ENCODE results near the gene SF3B4.
"Not testable (repeated sequence)": the region's sequence is repeated elsewhere in the genome, so short reads cannot be mapped to it uniquely, and the experiment has no call there.

Gene SF3B4

GRCh38 chr1:149940427-149940826 is 12.8 kb upstream of the SF3B4 start:
- TF ChIP-seq CTCF (IDR thresholded peaks at IDR 0.05; ENCODE audit: borderline replicate concordance, insufficient read depth, low read depth, low read length): no peak
- H3K4me3 ChIP-seq (ENCODE audit: low read depth, low read length): no peak overlapping the region

- not testable (repeated sequence) for H3K4me3 ChIP-seq (ENCODE audit: low read depth, low read length)
Measured at GRCh38 chr1:149938668-149939003, 11.0 kb upstream of the SF3B4 start.

GRCh38 chr1:149937759-149938158 is 10.2 kb upstream of the SF3B4 start:
- H3K4me3 ChIP-seq (ENCODE audit: low read depth, low read length): no peak overlapping the region
- no peak for TF ChIP-seq CTCF (IDR thresholded peaks at IDR 0.05; ENCODE audit: borderline replicate concordance, insufficient read depth, low read depth, low read length)

- no peak for TF ChIP-seq CTCF (IDR thresholded peaks at IDR 0.05; ENCODE audit: borderline replicate concordance, insufficient read depth, low read depth, low read length)
- H3K4me3 ChIP-seq (ENCODE audit: low read depth, low read length): no peak overlapping the region
Measured at GRCh38 chr1:149936992-149937705, 9.5 kb upstream of the SF3B4 start.

- no peak within 1 kb of the TSS for H3K4me3 ChIP-seq (ENCODE audit: low read depth, low read length)
Measured at GRCh38 chr1:149936170-149936991, 8.8 kb upstream of the SF3B4 start, which contains the start of gene MTMR11. Gene MTMR11, minus strand, starts transcription at chr1:149936879. Its CDS starts 232 bp downstream, at chr1:149936647.

GRCh38 chr1:149934356-149934755 is 6.8 kb upstream of the SF3B4 start:
- TF ChIP-seq CTCF (IDR thresholded peaks at IDR 0.05; ENCODE audit: borderline replicate concordance, insufficient read depth, low read depth, low read length): no peak
- H3K4me3 ChIP-seq (ENCODE audit: low read depth, low read length): no peak overlapping the region

More at GRCh38 chr1:149936170-149936991, 8.8 kb upstream of the SF3B4 start, which contains the start of gene MTMR11:
- no peak for TF ChIP-seq CTCF (IDR thresholded peaks at IDR 0.05; ENCODE audit: borderline replicate concordance, insufficient read depth, low read depth, low read length)

- TF ChIP-seq CTCF (IDR thresholded peaks at IDR 0.05; ENCODE audit: borderline replicate concordance, insufficient read depth, low read depth, low read length): no peak
- H3K4me3 ChIP-seq (ENCODE audit: low read depth, low read length): no peak overlapping the region
Measured at GRCh38 chr1:149933208-149933607, 5.6 kb upstream of the SF3B4 start.

Data from GM12875 (cell line).